ENCODE measurements around the gene EEIG1. TPM values are rescaled to one million over a fixed set of nuclear protein-coding genes. Genes with fewer than 3 reads are reported as not detected.
A peak's percentile ranks its signal among the peaks of the same experiment; 100 is the strongest.

The EEIG1 gene
- total RNA-seq, 1 donor from 2014 or later = 6.7 TPM

DNA sequence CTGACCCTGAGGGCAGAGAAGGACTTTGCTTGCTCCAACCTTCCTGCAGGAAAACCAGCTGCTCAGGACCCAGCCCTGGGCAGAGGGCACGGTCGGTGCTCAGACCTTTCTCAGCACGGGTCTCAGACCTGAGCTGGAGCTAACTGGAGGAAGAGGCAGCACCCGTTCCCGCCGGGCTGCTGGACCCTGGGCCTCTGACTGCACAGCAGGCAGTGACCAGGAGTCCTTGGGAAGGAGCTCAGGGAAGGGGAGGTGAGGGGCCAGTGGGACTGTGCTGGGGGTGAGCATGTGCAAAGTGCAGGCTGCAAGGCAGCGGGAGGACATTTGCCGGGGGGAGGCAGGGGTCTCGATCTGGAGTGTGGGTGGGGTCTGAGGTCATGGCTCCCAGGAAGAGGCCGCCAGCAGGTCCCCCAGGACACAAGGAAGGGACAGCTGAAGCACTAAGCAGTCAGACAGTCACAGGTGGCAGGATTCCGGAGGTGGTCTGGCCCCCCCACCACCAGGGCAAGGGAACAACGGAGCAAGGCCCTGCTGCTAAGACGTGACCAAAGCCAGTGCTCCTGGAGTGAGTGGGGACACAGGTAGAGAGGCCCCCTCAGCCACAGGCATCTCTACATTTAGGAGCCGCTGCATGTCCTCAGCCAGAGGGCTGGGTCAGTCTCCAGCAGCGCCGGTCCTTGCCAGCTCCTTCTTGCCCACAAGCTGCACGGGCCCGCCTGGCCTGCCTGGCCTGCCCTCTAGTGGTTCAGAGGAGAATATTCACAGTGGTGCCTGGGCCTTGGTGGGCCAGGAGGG, 38.4 kb downstream of the EEIG1 start:
- peak; percentile 81 for DNase-seq (ENCODE audit: low read depth)

DNA sequence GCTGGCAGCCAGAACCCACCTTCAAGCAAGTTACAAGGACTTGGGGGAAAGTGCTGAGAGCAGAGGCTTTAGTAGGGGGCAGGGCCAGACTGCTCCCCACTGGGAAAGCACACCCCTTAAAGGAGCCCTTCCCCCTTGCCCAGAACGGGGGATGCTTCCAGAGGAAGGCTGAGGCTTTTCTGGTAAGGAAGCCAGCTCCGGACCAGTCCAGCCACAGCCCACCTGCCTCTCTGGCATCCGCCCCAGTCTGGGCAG, 38.9 kb downstream of the EEIG1 start:
- peak; percentile 91 for DNase-seq (ENCODE audit: low read depth)

DNA sequence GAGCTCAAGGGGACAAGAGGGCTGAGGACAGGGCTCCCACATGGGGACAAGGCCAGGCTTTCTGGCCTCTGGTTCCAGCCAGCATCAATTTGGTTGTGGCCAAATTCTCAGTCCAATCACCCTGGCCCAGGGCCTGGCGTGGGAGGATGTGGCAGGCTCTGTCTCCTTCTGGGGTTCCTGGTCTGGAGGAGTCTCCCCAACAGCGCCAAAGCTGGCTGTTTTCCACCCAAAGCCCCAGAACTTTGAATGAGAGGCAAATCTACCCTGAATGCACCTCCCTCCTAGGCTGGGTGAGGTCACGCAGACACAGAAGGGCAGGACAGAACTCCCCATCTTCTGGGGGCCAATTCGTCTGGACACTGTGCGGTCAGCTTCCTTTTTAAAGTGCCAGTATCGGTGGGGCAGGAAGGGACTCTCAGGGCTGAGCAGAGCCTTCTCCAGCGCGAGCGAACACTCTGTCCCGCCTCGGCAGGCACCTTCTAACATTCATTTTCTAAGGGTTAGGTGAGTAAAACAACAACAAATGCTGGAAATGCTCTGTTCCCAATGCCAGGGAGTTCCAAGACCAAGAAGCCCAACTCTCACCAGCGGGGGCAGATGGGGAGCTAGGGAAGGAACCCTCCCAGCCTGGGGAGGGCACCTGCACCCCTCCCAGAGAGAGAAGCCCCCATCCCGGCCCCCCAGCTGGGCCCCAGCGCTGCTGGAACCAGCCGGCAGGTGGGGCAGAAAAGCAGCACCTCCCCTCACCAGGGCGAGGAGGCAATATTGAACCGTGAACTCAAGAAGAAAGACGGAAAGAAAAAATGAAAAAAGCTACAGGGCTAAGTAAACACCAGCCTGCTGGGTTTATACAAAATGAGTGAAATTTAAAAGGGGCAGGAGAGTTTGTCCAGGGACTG, 39.5 kb downstream of the EEIG1 start:
- no peak for DNase-seq (ENCODE audit: low read depth)

DNA sequence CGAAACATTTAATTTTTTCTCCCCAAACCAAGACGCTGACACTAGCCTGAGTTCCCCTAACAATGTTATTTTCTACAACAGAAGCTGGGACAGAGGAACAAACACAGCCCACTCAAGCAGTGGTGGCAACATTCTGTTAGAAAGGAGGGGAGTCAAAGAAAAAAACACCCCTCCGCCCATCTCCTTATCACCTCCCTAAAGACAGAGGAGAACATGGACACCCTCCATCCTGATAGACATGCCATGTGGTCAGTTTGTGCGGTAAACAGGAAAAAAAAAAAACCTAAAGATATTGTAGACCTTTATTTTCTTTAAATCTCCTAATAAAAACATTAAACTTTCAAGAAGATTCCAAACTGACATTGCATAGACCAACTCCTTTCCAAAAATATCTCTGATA, 40.2 kb downstream of the EEIG1 start:
- no peak for DNase-seq (ENCODE audit: low read depth)

DNA sequence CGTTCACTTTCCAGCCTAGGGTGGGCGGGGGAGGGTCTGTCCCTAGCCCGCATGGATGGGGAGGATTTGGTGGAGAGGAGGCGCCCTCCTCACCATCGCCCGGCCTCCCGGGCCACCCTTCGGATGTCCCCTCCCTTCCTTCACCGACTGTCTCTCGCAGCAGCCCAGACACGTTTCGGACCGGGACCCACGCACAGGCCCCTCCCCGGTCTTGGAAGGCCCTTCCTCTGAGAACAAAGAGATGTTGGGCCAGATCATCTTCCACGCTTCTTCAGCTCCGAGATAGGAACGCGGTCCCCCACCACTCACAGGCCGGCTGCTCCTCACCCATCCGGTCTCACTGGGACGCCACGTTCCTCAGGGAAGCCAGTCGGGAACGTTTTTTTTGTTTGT, 42.5 kb downstream of the EEIG1 start:
- no peak for DNase-seq (ENCODE audit: low read depth)

DNA sequence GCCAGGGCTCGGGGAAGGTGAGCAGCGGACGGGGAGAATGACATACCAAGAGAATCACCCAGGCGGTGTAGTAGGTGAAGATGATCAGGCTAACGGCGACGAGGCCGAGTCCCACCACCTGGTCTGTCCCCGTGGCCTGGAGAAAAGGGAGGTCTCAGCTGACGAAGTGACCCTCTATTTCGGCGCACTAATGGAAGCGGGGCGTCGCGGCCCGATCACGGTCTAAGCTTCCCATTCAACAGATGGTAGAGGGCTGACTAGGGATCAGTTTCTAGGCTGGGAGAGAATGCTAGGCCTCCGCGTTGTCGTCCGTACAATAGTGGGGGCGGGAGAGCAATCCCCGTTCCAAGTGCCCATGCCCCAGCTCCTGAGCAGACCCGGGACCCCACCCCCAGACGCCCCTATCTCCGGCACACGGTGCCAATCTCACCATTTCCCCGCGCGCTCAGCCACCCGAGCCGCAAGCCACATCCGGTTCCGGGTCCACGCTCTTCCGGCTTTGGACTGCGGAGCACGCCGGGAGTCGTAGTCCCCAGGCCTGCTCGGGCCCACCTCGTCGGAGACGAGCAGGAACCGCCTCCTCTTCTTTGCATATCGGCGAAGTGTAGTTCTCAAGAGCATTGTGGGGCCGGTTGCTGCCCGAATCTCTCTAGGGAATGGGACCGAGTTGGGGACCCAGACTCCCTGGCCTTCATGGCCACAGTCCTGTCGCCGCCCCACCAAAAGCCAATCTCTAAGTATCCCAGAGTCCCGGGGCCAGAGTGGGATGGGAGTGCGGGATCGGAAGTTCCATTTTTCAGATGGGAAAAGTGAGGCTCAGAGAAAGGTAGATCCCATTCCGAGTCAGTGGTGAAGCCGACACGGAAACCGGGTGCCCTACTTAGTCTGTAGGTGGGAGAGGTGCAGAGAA, 43.1 kb downstream of the EEIG1 start, which contains the start of gene DPM2:
DPM2 (minus strand) TSS at position 467 of the 910 bp plus-strand sequence; CDS start at position 433, 34 bp downstream.
- peak; percentile 79 for DNase-seq (ENCODE audit: low read depth)

DNA sequence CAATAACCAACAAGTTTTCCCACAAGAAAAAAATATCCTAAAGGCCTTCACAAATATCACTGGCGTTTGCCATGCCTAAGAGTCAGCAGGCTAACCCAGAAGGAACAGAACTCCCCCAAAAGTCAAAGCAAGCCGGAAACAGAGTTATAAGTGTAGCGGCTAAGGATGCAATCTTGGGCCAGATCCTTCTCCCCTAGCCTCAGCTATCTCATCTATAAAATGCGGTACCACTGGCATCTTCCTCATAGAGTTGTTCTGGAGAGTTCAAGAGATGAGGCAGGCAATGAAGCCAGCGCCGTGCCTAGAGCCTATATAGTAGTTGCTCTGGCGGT, 43.8 kb downstream of the EEIG1 start:
- DNase-seq (ENCODE audit: low read depth) = no peak

DNA sequence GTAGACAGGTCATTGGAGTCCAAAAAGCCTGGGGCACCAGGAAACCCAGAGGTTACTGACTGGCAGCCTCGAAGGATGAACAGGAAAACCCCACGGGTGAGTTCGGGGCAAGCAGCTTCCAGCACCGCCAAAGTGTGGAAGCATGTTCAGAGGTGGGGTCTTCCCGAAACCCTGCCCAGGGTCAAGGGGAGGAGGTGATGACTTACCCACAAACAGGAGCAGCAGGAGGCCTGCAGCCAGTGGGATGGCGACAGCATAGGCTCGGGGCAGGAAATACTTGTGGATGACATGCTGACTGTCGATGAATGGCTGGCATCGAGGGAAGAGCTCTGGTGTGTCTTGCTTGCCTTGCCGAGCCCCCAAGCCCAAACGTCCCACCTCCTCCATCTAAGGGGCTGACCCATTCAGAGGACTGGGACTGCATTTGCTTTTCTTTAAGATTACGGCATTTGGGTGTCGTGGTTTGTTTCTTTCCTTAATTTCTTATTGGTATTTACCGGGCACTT, 44.4 kb downstream of the EEIG1 start:
- DNase-seq (ENCODE audit: low read depth) = no peak

DNA sequence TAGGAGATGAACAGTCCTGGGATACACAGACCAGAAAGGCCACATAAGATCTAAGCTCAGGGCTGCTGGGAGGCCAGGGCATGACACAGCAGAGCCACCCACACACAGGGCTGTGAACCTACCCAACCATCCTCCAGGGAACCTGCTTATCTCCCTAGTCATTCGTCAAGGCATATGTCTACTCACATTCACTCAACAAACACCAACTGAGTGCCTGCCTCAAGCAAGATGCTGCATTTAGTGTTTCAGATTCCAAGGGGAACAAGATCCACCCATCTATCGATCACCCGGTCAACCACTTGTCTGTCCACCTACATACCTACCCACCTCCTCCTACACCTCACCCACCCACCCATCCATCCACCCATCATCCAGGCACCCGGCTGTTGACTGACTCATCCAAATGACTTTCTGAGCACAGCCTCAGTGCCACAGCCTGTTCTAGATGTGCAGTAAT, 45.0 kb downstream of the EEIG1 start:
- no peak for DNase-seq (ENCODE audit: low read depth)

DNA sequence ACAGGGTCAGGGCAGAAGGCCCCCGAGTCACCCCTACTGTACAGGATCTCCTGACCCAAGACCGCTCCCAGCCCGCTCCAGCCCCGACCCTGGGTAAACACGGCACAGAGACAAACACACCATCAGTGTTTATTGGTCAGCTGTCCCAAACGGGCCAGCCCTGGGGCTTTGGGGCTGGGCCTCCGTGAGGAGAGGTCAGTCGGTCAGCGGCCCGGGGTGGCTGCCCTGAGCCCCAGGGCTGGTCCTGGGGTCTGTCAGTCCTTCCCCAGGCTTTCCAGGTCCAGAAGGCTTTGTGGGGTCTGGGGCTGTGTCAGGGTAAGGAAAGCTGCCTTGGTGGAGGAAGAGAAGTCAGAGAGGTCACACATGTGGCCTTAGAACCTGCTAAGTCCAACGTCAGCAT, 45.8 kb downstream of the EEIG1 start:
- no peak for DNase-seq (ENCODE audit: low read depth)

DNA sequence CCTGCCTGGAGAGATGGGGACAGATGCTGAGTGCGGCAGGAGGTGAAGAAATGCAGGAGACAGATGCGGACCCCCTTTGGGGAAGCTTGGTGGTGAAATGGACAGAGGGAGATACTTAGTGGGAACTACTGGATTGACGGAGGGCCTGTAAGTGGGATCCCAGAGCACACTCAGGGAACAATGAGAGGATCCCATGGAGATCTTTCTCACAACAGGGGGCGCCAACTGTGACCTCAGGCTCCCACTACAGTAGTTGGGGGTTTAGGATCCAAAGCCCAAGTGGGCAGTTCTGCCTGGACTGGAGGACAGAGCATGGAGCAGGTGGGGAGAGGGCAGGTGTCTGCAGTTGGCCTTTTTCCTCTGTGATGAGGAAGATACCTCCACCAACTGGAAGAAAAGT, 46.5 kb downstream of the EEIG1 start:
- no peak for DNase-seq (ENCODE audit: low read depth)

DNA sequence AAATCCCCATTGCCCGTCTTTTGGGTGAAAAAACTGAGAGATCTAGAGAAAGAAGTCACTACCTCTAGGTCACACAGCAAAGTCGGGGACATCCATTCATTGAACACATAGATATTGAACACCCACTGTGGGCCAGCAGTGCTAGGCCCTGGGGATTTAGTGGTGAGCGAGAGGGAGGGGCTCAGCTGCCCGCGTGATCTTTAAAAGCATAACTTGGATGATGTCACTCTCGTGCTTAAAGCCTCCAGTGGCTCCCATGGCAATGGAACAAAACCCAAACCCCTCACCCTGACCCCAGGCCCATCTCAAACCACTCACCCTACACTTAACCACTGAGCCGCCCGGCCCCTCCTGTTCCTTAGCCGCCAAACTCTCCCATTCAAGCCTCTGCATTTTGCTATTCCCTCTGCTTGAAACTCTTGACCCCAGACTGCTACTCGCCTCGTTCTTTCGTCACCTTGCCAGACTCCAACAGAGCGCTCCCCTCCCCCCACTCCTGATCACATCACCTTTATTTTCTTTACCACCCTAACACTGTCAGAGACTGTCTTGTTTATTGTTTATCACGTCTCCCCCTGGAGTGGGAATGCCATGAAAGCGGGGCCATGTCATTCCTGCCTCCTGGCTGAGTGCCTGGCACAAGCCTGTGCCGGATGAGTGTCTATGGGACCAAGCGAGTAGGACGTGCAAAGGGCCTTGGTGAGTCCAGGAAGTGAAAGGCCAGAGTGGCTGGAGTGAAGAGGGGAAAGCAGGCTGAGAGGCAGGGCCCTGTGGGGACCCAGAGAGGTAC, 49.5 kb downstream of the EEIG1 start:
- DNase-seq (ENCODE audit: low read depth) = peak; percentile 62

Other genes starting within 250 kb of the EEIG1 start
- 7.4 and 11.0 TPM in 2 replicates for gene TOR2A, start 245.7 kb downstream of the EEIG1 start, total RNA-seq
- gene SH2D3C, start 202.3 kb downstream of the EEIG1 start, total RNA-seq = 0.16 and 0.36 TPM in 2 replicates
- 71.1 and 84.0 TPM in 2 replicates for gene CDK9, start 195.0 kb downstream of the EEIG1 start, total RNA-seq
- gene FPGS, start 178.1 kb downstream of the EEIG1 start, total RNA-seq = 141 and 200 TPM in 2 replicates
- 10.5 and 12.5 TPM in 2 replicates for gene ENG, start 126.3 kb downstream of the EEIG1 start, total RNA-seq
- gene AK1, start 103.3 kb downstream of the EEIG1 start, total RNA-seq = 611 and 777 TPM in 2 replicates
- gene ST6GALNAC6, start 81.4 kb downstream of the EEIG1 start, total RNA-seq = 111 and 121 TPM in 2 replicates
- 114 and 195 TPM in 2 replicates for gene ST6GALNAC4, start 63.9 kb downstream of the EEIG1 start, total RNA-seq
- gene PIP5KL1, start 50.2 kb downstream of the EEIG1 start, total RNA-seq = 0.36 and 1.5 TPM in 2 replicates
- 12.5 and 12.6 TPM in 2 replicates for gene DPM2, start 43.1 kb downstream of the EEIG1 start, total RNA-seq
- 9.9 and 12.3 TPM in 2 replicates for gene NAIF1, start 86.3 kb upstream of the EEIG1 start, total RNA-seq
- 36.5 and 46.1 TPM in 2 replicates for gene SLC25A25, start 87.2 kb upstream of the EEIG1 start, total RNA-seq
- gene PTGES2, start 146.7 kb upstream of the EEIG1 start, total RNA-seq = 65.9 and 68.6 TPM in 2 replicates
- not detected in 2 replicates for gene LCN2, start 168.5 kb upstream of the EEIG1 start, total RNA-seq
- gene BBLN, start 179.3 kb upstream of the EEIG1 start, total RNA-seq = 286 and 586 TPM in 2 replicates
- 47.4 and 58.5 TPM in 2 replicates for gene CIZ1, start 210.6 kb upstream of the EEIG1 start, total RNA-seq
- gene DNM1, start 222.4 kb upstream of the EEIG1 start, total RNA-seq = 0.10 TPM in 1 of 2 replicates, not detected in the other

Measured in myocyte (in vitro differentiated cells).